SH-SY5Y (cell line): ENCODE results near the gene GMPPB.

Source experiments
- GATA2 ChIP-seq: IDR thresholded peaks from 2 replicates; pipeline ENCODE4 v1.6.1; 2011; ENCODE audit warnings: mild to moderate bottlenecking, low read depth, low read length
- GATA3 ChIP-seq: IDR thresholded peaks from 2 replicates; pipeline ENCODE4 v1.6.1; 2011; ENCODE audit warnings: low read depth, mild to moderate bottlenecking, low read length, moderate library complexity

GMPPB gene

GRCh38 chr3:49745986-49746385 lies 22.2 kb upstream of the GMPPB start:
- TF ChIP-seq GATA2 (no peak), GATA3 (no peak)

- TF ChIP-seq GATA2 (no peak), GATA3 (no peak)
Measured at GRCh38 chr3:49740427-49740826, 16.7 kb upstream of the GMPPB start.

GRCh38 chr3:49738067-49738713 lies 14.4 kb upstream of the GMPPB start:
- no peak for TF ChIP-seq GATA2
- no peak for TF ChIP-seq GATA3

GRCh38 chr3:49734752-49735151 lies 11.0 kb upstream of the GMPPB start:
- TF ChIP-seq GATA2 (no peak), GATA3 (no peak)

- no peak for TF ChIP-seq GATA3
- no peak for TF ChIP-seq GATA2
Measured at GRCh38 chr3:49733551-49733950, 9.8 kb upstream of the GMPPB start.

- TF ChIP-seq GATA2 (no peak), GATA3 (no peak)
Measured at GRCh38 chr3:49732597-49732996, 8.8 kb upstream of the GMPPB start.

- no peak for TF ChIP-seq GATA3
- TF ChIP-seq GATA2 = no peak
Measured at GRCh38 chr3:49729966-49730609, 6.3 kb upstream of the GMPPB start.

- TF ChIP-seq GATA3 (no peak), GATA2 (no peak)
Measured at GRCh38 chr3:49727924-49728361, 4.2 kb upstream of the GMPPB start.

- no peak for TF ChIP-seq GATA2
- no peak for TF ChIP-seq GATA3
Measured at GRCh38 chr3:49727154-49727923, 3.6 kb upstream of the GMPPB start.

GRCh38 chr3:49725906-49726681 lies 2.3 kb upstream of the GMPPB start:
- TF ChIP-seq GATA2 (no peak), GATA3 (no peak)

GRCh38 chr3:49724586-49724985 lies 835 bp upstream of the GMPPB start:
- TF ChIP-seq GATA2 (no peak), GATA3 (no peak)

GRCh38 chr3:49723296-49723627 lies 489 bp downstream of the GMPPB start:
- TF ChIP-seq GATA3 (no peak), GATA2 (no peak)

GRCh38 chr3:49722896-49723295 lies 855 bp downstream of the GMPPB start:
- TF ChIP-seq GATA3 = no peak
- TF ChIP-seq GATA2 = no peak
